GM13977 (cell line): ENCODE measurements around the gene FUT4.
"Not testable (repeated sequence)": the region's sequence is repeated elsewhere in the genome, so short reads cannot be mapped to it uniquely, and the experiment has no call there.

ENCODE experiments used
- DNase-seq: peaks from one replicate; pipeline ENCODE4 v3.0.0; 2012; ENCODE audit warnings: low spot score
- in situ Hi-C: fragments of 300-500 bp; cut with MboI; formaldehyde crosslinking; loops from one replicate; pipeline ENCODE4 v1.12.0; 2022; ENCODE audit warnings: low sequenced_read_pairs, low pct_unique_long_range_greater_than_20kb, mixed read lengths, inconsistent platforms; ENCODE audit not compliant: unreplicated experiment
- TF ChIP-seq, protein P1 (sequence below): IDR thresholded peaks from 2 replicates; pipeline ENCODE4 v1.5.1; 2012; ENCODE audit warnings: mild to moderate bottlenecking, control low read depth; ENCODE audit not compliant: insufficient read depth; ENCODE audit errors: extremely low read depth, missing control alignments

FUT4 gene, protein sequence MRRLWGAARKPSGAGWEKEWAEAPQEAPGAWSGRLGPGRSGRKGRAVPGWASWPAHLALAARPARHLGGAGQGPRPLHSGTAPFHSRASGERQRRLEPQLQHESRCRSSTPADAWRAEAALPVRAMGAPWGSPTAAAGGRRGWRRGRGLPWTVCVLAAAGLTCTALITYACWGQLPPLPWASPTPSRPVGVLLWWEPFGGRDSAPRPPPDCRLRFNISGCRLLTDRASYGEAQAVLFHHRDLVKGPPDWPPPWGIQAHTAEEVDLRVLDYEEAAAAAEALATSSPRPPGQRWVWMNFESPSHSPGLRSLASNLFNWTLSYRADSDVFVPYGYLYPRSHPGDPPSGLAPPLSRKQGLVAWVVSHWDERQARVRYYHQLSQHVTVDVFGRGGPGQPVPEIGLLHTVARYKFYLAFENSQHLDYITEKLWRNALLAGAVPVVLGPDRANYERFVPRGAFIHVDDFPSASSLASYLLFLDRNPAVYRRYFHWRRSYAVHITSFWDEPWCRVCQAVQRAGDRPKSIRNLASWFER

DNA sequence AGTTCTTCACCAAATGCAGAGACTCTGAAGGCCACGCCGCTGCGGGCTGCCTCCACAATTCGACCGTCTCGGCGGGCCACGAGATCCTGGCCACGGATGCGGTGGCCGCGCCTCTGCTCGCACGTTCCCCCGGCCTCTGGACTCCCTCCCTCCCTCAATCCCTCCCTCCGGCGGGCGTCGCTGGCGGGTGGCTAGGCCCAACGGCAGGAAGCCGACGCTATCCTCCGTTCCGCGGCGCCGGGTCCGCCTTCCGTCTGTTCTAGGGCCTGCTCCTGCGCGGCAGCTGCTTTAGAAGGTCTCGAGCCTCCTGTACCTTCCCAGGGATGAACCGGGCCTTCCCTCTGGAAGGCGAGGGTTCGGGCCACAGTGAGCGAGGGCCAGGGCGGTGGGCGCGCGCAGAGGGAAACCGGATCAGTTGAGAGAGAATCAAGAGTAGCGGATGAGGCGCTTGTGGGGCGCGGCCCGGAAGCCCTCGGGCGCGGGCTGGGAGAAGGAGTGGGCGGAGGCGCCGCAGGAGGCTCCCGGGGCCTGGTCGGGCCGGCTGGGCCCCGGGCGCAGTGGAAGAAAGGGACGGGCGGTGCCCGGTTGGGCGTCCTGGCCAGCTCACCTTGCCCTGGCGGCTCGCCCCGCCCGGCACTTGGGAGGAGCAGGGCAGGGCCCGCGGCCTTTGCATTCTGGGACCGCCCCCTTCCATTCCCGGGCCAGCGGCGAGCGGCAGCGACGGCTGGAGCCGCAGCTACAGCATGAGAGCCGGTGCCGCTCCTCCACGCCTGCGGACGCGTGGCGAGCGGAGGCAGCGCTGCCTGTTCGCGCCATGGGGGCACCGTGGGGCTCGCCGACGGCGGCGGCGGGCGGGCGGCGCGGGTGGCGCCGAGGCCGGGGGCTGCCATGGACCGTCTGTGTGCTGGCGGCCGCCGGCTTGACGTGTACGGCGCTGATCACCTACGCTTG lies at the start of gene FUT4:
FUT4 (plus strand) TSS at position 227 of the 951 bp plus-strand sequence; CDS start at position 440, 213 bp downstream.
- in situ Hi-C loops: no loop called here
- TF ChIP-seq, protein P1, sequence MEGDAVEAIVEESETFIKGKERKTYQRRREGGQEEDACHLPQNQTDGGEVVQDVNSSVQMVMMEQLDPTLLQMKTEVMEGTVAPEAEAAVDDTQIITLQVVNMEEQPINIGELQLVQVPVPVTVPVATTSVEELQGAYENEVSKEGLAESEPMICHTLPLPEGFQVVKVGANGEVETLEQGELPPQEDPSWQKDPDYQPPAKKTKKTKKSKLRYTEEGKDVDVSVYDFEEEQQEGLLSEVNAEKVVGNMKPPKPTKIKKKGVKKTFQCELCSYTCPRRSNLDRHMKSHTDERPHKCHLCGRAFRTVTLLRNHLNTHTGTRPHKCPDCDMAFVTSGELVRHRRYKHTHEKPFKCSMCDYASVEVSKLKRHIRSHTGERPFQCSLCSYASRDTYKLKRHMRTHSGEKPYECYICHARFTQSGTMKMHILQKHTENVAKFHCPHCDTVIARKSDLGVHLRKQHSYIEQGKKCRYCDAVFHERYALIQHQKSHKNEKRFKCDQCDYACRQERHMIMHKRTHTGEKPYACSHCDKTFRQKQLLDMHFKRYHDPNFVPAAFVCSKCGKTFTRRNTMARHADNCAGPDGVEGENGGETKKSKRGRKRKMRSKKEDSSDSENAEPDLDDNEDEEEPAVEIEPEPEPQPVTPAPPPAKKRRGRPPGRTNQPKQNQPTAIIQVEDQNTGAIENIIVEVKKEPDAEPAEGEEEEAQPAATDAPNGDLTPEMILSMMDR: peak; percentile 18
- peak; percentile 88 for DNase-seq

GRCh38 chr11:94494126-94494680 lies 49.5 kb upstream of the FUT4 start:
- TF ChIP-seq, protein P1: no peak
- no peak for DNase-seq
- in situ Hi-C loops: no loop called here

GRCh38 chr11:94500181-94500580 lies 43.5 kb upstream of the FUT4 start:
- TF ChIP-seq, protein P1: no peak
- in situ Hi-C loops: loop anchor here (5.0 to 25.0 kb wide), 3 partner anchors 178 to 588 kb away; no protein-coding TSS in a partner anchor
- DNase-seq: no peak

GRCh38 chr11:94501522-94501921 lies 42.2 kb upstream of the FUT4 start:
- TF ChIP-seq, protein P1: peak; percentile 25
- in situ Hi-C loops: loop anchor here (5.0 to 25.0 kb wide), 3 partner anchors 179 to 589 kb away; no protein-coding TSS in a partner anchor
- DNase-seq: no peak

- DNase-seq: peak; percentile 48
- in situ Hi-C loops: loop anchor here (5.0 to 25.0 kb wide), 3 partner anchors 182 to 592 kb away; no protein-coding TSS in a partner anchor
- TF ChIP-seq, protein P1: peak; percentile 51
These were observed 38.9 kb upstream of the FUT4 start for GRCh38 chr11:94504689-94505293.

DNA sequence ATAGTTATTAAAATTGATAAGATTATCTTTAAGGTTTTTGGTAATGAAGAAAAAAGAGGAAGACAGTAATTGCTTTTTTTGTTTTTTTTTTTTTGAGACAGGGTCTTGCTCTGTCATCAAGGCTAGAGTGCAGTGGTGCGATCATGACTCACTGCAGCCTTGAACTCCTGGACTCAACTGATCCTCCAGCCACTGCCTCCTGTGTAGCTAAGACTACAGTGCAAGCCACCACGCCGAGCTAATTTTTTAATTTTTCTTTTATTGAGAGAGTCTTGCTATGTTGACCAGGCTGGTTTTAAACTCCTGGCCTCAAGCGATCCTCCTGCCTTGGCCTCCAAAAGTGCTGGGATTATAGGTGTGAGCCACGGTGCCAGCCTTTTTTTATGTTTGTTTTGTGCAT lies 37.2 kb upstream of the FUT4 start:
- not testable (repeated sequence) for DNase-seq
- in situ Hi-C loops: loop anchor here (10.0 to 25.0 kb wide), 2 partner anchors 332 to 594 kb away; no protein-coding TSS in a partner anchor
